Measurements from ENCODE around the gene KRTAP10-11. TPM values are rescaled to one million over a fixed set of nuclear protein-coding genes. Genes with fewer than 3 reads are reported as not detected.

KRTAP10-11 gene
- total and polyA plus RNA-seq, 2 donors (not counting 1 experiment from before 2014, with no cell fraction given), result not detected

DNA sequence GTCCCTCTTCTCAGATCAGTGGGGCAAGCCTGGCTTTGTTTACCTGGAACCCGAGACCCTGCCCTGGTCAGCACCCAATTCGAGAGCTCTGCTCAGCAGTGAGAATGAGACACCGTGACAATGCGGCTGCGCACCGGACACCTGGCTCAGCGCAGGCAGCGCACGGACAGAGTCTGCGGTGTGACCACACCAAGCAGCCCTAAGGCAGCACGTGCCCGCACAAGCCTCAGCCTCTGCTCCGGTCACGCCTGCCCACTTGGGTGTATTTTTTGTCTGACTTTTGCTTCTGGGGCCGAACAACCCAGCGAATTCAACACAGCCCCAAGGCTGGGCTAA, 29.7 kb upstream of the KRTAP10-11 start:
- H3K79me2 ChIP-seq (ENCODE audit: control insufficient read depth, insufficient read depth, low read length), result no peaks in the 10 kb centered on the region
- H3K9me3 ChIP-seq (ENCODE audit: control extremely low read depth in 1 of 3, control insufficient read depth in 2 of 3, insufficient read depth in 1 of 3, low read length in 2 of 3), result peaks cover 0 to 34% (median 7%) of the 10 kb centered on the region in 3 donors
- H3K27ac ChIP-seq (ENCODE audit: low read length in 2 of 2), result no peak overlapping the region
- no peak overlapping the region for H3K27ac Mint-ChIP-seq
- ATAC-seq (ENCODE audit: low read depth) (no peak), DNase-seq (no peak)
- no peak for TF ChIP-seq EZH2 (IDR thresholded peaks at IDR 0.05; ENCODE audit: borderline replicate concordance, insufficient read depth, low read depth, low read length, poor library complexity, severe bottlenecking)
- TF ChIP-seq, protein P1, sequence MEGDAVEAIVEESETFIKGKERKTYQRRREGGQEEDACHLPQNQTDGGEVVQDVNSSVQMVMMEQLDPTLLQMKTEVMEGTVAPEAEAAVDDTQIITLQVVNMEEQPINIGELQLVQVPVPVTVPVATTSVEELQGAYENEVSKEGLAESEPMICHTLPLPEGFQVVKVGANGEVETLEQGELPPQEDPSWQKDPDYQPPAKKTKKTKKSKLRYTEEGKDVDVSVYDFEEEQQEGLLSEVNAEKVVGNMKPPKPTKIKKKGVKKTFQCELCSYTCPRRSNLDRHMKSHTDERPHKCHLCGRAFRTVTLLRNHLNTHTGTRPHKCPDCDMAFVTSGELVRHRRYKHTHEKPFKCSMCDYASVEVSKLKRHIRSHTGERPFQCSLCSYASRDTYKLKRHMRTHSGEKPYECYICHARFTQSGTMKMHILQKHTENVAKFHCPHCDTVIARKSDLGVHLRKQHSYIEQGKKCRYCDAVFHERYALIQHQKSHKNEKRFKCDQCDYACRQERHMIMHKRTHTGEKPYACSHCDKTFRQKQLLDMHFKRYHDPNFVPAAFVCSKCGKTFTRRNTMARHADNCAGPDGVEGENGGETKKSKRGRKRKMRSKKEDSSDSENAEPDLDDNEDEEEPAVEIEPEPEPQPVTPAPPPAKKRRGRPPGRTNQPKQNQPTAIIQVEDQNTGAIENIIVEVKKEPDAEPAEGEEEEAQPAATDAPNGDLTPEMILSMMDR (IDR thresholded peaks at IDR 0.05), result no peak
- H3K4me3 Mint-ChIP-seq, result no peak overlapping the region
- POLR2A ChIA-PET, result no interaction called here
- no peak overlapping the region for H3K9ac ChIP-seq (ENCODE audit: low read length)
- H3K4me2 ChIP-seq (replicated peaks; ENCODE audit: low read depth, low read length, poor library complexity, severe bottlenecking), result no peak overlapping the region
- H3K4me1 Mint-ChIP-seq, result peaks cover 14% of the 10 kb centered on the region
- no peak overlapping the region for H3K4me3 ChIP-seq (ENCODE audit: control extremely low read depth in 1 of 5, extremely low read depth in 1 of 5, insufficient read depth in 1 of 5, low read depth in 2 of 5, low read length in 4 of 5)
- H3K36me3 ChIP-seq (replicated peaks in 1 of 2; ENCODE audit: control extremely low read depth in 1 of 2, control insufficient read depth in 1 of 2, extremely low read depth in 1 of 2, insufficient read depth in 2 of 2, low read length in 1 of 2), result no peaks in the 10 kb centered on the region
- intact Hi-C loops (cut with micrococcal nuclease), result no loop called here
- H3K9me3 Mint-ChIP-seq (ENCODE audit: insufficient read depth), result peaks cover 14% of the 10 kb centered on the region
- 89% methylated on average over 16 of the region's 16 CpGs for WGBS (ENCODE audit: insufficient coverage)
- peaks cover 4% of the 10 kb centered on the region for H3K27me3 Mint-ChIP-seq
- H3K4me1 ChIP-seq (ENCODE audit: control insufficient read depth in 2 of 2, insufficient read depth in 2 of 2, low read length in 2 of 2), result peaks cover 11 to 13% of the 10 kb centered on the region in 2 donors
- peaks cover 0 to 3% (median 1%) of the 10 kb centered on the region in 4 experiments for H3K27me3 ChIP-seq (replicated peaks in 1 of 4; ENCODE audit: control extremely low read depth in 1 of 4, control insufficient read depth in 3 of 4, insufficient read depth in 4 of 4, low read length in 3 of 4)
- no peak overlapping the region for H2AFZ ChIP-seq (ENCODE audit: insufficient read depth, low read depth, low read length, poor library complexity, severe bottlenecking)
- H4K20me1 ChIP-seq (ENCODE audit: control insufficient read depth, insufficient read depth, low read length, poor library complexity, severe bottlenecking), result no peaks in the 10 kb centered on the region
- CTCF ChIA-PET, result no interaction called here

DNA sequence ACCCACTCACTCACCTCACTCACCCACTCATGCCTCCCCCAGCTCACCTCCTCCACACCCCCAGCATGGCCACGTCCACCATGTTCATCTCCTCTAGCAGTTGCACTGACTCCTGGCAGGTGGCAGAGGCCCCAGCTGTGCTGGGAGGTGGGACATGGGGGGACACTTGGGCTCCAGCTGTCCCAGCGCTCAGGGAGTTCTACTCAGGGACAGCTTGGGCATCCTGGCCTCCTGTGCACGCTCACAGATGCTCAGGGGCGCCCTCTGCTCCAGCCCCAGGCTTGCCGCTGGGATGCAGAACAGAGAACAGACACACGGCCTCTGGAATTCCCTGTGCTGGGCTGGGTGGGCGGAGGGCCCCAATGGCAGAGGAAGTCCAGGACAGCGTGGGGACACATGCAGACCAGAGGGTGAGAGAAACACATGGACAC, 29.1 kb upstream of the KRTAP10-11 start:
- peaks cover 0 to 3% (median 1%) of the 10 kb centered on the region in 4 experiments for H3K27me3 ChIP-seq (replicated peaks in 1 of 4; ENCODE audit: control extremely low read depth in 1 of 4, control insufficient read depth in 3 of 4, insufficient read depth in 4 of 4, low read length in 3 of 4)
- no peak for DNase-seq
- H3K36me3 ChIP-seq (replicated peaks in 1 of 2; ENCODE audit: control extremely low read depth in 1 of 2, control insufficient read depth in 1 of 2, extremely low read depth in 1 of 2, insufficient read depth in 2 of 2, low read length in 1 of 2), result no peaks in the 10 kb centered on the region
- H3K4me2 ChIP-seq (replicated peaks; ENCODE audit: low read depth, low read length, poor library complexity, severe bottlenecking), result no peak overlapping the region
- 80% methylated on average over 8 of the region's 8 CpGs for whole genome bisulfite sequencing (ENCODE audit: insufficient coverage)
- ChIA-PET CTCF (no interaction called here), POLR2A (no interaction called here)
- peaks cover 15% of the 10 kb centered on the region for H3K9me3 Mint-ChIP-seq (ENCODE audit: insufficient read depth)
- H2AFZ ChIP-seq (ENCODE audit: insufficient read depth, low read depth, low read length, poor library complexity, severe bottlenecking), result no peak overlapping the region
- H3K79me2 ChIP-seq (ENCODE audit: control insufficient read depth, insufficient read depth, low read length), result no peaks in the 10 kb centered on the region
- TF ChIP-seq, protein P1 (IDR thresholded peaks at IDR 0.05), result no peak
- no peak for TF ChIP-seq EZH2 (IDR thresholded peaks at IDR 0.05; ENCODE audit: borderline replicate concordance, insufficient read depth, low read depth, low read length, poor library complexity, severe bottlenecking)
- H3K4me3 Mint-ChIP-seq, result no peak overlapping the region
- H4K20me1 ChIP-seq (ENCODE audit: control insufficient read depth, insufficient read depth, low read length, poor library complexity, severe bottlenecking), result no peaks in the 10 kb centered on the region
- H3K4me1 ChIP-seq (ENCODE audit: control insufficient read depth in 2 of 2, insufficient read depth in 2 of 2, low read length in 2 of 2), result peaks cover 11 to 13% of the 10 kb centered on the region in 2 donors
- H3K4me1 Mint-ChIP-seq, result peaks cover 14% of the 10 kb centered on the region
- H3K27ac Mint-ChIP-seq, result no peak overlapping the region
- H3K27me3 Mint-ChIP-seq, result peaks cover 7% of the 10 kb centered on the region
- H3K4me3 ChIP-seq (ENCODE audit: control extremely low read depth in 1 of 5, extremely low read depth in 1 of 5, insufficient read depth in 1 of 5, low read depth in 2 of 5, low read length in 4 of 5), result no peak overlapping the region
- H3K27ac ChIP-seq (ENCODE audit: low read length in 2 of 2), result no peak overlapping the region
- no peak for ATAC-seq (ENCODE audit: low read depth)
- intact Hi-C loops (cut with micrococcal nuclease), result no loop called here
- H3K9ac ChIP-seq (ENCODE audit: low read length), result no peak overlapping the region
- peaks cover 0 to 29% (median 2%) of the 10 kb centered on the region in 3 donors for H3K9me3 ChIP-seq (ENCODE audit: control extremely low read depth in 1 of 3, control insufficient read depth in 2 of 3, insufficient read depth in 1 of 3, low read length in 2 of 3)

All from B cell (primary cell).